ENCODE results near the gene CXCR5.

- TF ChIP-seq, protein P1, sequence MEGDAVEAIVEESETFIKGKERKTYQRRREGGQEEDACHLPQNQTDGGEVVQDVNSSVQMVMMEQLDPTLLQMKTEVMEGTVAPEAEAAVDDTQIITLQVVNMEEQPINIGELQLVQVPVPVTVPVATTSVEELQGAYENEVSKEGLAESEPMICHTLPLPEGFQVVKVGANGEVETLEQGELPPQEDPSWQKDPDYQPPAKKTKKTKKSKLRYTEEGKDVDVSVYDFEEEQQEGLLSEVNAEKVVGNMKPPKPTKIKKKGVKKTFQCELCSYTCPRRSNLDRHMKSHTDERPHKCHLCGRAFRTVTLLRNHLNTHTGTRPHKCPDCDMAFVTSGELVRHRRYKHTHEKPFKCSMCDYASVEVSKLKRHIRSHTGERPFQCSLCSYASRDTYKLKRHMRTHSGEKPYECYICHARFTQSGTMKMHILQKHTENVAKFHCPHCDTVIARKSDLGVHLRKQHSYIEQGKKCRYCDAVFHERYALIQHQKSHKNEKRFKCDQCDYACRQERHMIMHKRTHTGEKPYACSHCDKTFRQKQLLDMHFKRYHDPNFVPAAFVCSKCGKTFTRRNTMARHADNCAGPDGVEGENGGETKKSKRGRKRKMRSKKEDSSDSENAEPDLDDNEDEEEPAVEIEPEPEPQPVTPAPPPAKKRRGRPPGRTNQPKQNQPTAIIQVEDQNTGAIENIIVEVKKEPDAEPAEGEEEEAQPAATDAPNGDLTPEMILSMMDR (optimal IDR thresholded peaks at IDR 0.05 in 1 of 3, IDR thresholded peaks at IDR 0.05 in 1 of 3, conservative IDR thresholded peaks at IDR 0.05 in 1 of 3; ENCODE audit: extremely low read depth in 1 of 3, insufficient read depth in 2 of 3, low read length in 3 of 3) = no peak
- no peak for TF ChIP-seq EZH2 (IDR thresholded peaks at IDR 0.05; ENCODE audit: low read length)
Observed at GRCh38 chr11:118938491-118939403, 55.1 kb downstream of the CXCR5 start.

Data from keratinocyte (primary cell).